AG09309 (cell line): ENCODE measurements around the gene OR2Z1.

ENCODE experiments used
- DNase-seq: peaks from one replicate; pipeline ENCODE4 v3.0.0-alpha.2; 2010; ENCODE audit warnings: low read depth
- H3K4me3 ChIP-seq: 2 replicates; pipeline ENCODE4 v1.5.1; 2011; ENCODE audit warnings: mild to moderate bottlenecking, low read depth, low read length, moderate library complexity; ENCODE audit not compliant: control insufficient read depth
- CTCF ChIP-seq: IDR thresholded peaks from 2 replicates; pipeline ENCODE4 v1.5.1; 2011; ENCODE audit warnings: mild to moderate bottlenecking, low read depth, low read length, inconsistent platforms; ENCODE audit not compliant: insufficient read depth, control insufficient read depth; ENCODE audit errors: missing control alignments

OR2Z1 gene

DNA sequence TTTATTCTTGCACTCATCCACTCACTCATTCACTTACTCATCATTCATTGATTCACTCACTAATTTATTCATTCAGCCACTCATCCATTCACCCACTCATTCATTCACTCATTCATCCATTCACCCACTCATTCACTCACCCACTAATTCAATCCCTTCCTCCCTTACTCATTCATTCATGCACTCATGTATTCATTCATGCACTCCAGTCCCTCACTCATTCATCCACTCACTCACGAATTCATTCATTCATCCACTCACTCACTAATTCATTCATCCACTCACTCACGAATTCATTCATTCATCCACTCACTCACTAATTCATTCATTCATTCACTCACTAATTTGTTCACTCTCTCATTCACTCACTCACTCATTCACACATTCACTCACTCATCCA, 39.0 kb upstream of the OR2Z1 start:
- no peak overlapping the region for H3K4me3 ChIP-seq
- DNase-seq, result no peak
- no peak for TF ChIP-seq CTCF

- TF ChIP-seq CTCF, result no peak
- no peak for DNase-seq
- H3K4me3 ChIP-seq, result no peak overlapping the region
Observed at GRCh38 chr19:8682931-8683330, 38.5 kb upstream of the OR2Z1 start.

- no peak for TF ChIP-seq CTCF
- H3K4me3 ChIP-seq, result no peak overlapping the region
Observed at GRCh38 chr19:8684001-8684902, 37.2 kb upstream of the OR2Z1 start.

GRCh38 chr19:8686549-8686948, 34.9 kb upstream of the OR2Z1 start:
- DNase-seq, result no peak
- TF ChIP-seq CTCF, result no peak
- H3K4me3 ChIP-seq, result no peak overlapping the region

More at GRCh38 chr19:8684001-8684902, 37.2 kb upstream of the OR2Z1 start:
- DNase-seq, result no peak

GRCh38 chr19:8688930-8689329, 32.5 kb upstream of the OR2Z1 start:
- TF ChIP-seq CTCF, result no peak
- H3K4me3 ChIP-seq, result no peak overlapping the region
- DNase-seq, result no peak

- no peak for DNase-seq
- no peak for TF ChIP-seq CTCF
- H3K4me3 ChIP-seq, result no peak overlapping the region
Observed at GRCh38 chr19:8690753-8691539, 30.5 kb upstream of the OR2Z1 start.
